ENCODE results near the gene KCNK4.
A peak's percentile ranks its signal among the peaks of the same experiment; 100 is the strongest.

KCNK4 gene

GRCh38 chr11:64248578-64248977 lies 42.5 kb upstream of the KCNK4 start:
- no peak for DNase-seq (ENCODE audit: low read depth, low spot score)
- CTCF ChIA-PET = interaction anchor here (4.1 to 10.8 kb wide), 4 partner anchors 17 to 54 kb away, joined by 20 to 224 read pairs (median 121); partner anchors contain the start of genes CATSPERZ, ESRRA and FERMT3
- no peak overlapping the region for H3K4me3 ChIP-seq (ENCODE audit: low read depth, low read length)
- TF ChIP-seq, protein P1, sequence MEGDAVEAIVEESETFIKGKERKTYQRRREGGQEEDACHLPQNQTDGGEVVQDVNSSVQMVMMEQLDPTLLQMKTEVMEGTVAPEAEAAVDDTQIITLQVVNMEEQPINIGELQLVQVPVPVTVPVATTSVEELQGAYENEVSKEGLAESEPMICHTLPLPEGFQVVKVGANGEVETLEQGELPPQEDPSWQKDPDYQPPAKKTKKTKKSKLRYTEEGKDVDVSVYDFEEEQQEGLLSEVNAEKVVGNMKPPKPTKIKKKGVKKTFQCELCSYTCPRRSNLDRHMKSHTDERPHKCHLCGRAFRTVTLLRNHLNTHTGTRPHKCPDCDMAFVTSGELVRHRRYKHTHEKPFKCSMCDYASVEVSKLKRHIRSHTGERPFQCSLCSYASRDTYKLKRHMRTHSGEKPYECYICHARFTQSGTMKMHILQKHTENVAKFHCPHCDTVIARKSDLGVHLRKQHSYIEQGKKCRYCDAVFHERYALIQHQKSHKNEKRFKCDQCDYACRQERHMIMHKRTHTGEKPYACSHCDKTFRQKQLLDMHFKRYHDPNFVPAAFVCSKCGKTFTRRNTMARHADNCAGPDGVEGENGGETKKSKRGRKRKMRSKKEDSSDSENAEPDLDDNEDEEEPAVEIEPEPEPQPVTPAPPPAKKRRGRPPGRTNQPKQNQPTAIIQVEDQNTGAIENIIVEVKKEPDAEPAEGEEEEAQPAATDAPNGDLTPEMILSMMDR (IDR thresholded peaks at IDR 0.05; ENCODE audit: insufficient read depth, low read length, missing control alignments) = no peak
- POLR2A ChIA-PET = interaction anchor here (7.1 kb wide), 1 partner anchor 21 kb away, joined by 61 read pairs; no protein-coding TSS in a partner anchor

- no peak overlapping the region for H3K4me3 ChIP-seq (ENCODE audit: low read depth, low read length)
- TF ChIP-seq, protein P1 (IDR thresholded peaks at IDR 0.05; ENCODE audit: insufficient read depth, low read length, missing control alignments) = no peak
- POLR2A ChIA-PET = interaction anchor here (0.6 to 7.1 kb wide), 2 partner anchors 17 to 21 kb away, joined by 3 to 61 read pairs; no protein-coding TSS in a partner anchor
- CTCF ChIA-PET = interaction anchor here (1.1 to 10.8 kb wide), 5 partner anchors 8 to 54 kb away, joined by 3 to 224 read pairs (median 103); partner anchors contain the start of genes CATSPERZ, ESRRA, FERMT3 and FKBP2
- no peak for DNase-seq (ENCODE audit: low read depth, low spot score)
These were observed 42.1 kb upstream of the KCNK4 start for GRCh38 chr11:64249038-64249437.

GRCh38 chr11:64249563-64250414 lies 41.3 kb upstream of the KCNK4 start:
- no peak overlapping the region for H3K4me3 ChIP-seq (ENCODE audit: low read depth, low read length)
- TF ChIP-seq, protein P1 (IDR thresholded peaks at IDR 0.05; ENCODE audit: insufficient read depth, low read length, missing control alignments) = no peak
- no peak for DNase-seq (ENCODE audit: low read depth, low spot score)
- POLR2A ChIA-PET = interaction anchor here (0.6 to 1.4 kb wide), 4 partner anchors 9 to 22 kb away, joined by 3 to 5 read pairs (median 3); partner anchors contain the start of gene FKBP2
- CTCF ChIA-PET = interaction anchor here (1.0 to 10.8 kb wide), 17 partner anchors 7 to 105 kb away, joined by 3 to 224 read pairs (median 10); partner anchors contain the start of genes CATSPERZ, ESRRA, FERMT3 and FKBP2

DNA sequence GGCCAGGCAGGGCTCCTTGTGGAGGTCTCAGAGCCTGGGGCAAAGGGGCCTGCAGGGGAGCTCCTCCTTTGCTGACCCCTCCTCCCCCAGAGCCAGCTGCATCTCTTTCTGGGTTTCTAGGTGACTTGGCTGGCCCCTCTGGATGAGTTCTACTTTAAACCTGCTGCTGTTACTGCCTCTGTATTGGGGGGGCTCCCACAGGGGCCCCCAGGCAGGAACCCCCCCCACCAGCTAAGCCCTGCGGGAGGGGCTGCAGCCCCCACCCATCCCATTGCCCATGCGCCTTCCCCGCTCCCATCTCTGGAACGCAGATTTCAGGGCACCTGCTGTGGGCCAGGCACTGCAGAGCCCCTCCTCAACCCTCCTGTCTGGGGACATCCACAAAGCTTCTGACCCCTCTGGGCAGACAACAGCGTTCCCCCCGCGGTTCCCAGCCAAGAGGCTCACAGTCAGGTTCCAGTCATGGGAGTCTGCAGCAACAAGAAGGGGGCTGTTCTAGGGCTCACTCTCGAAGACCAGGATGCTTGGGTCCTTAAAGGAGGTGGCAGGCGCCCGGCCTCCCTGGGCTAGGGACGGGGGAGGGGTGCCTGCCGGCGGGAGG lies 40.6 kb upstream of the KCNK4 start:
- ChIA-PET CTCF (interaction anchor here (0.6 to 10.8 kb wide), 26 partner anchors 7 to 108 kb away, joined by 3 to 224 read pairs (median 6); partner anchors contain the start of genes CATSPERZ, ESRRA, FERMT3 and FKBP2), POLR2A (interaction anchor here (1.0 to 1.4 kb wide), 3 partner anchors 9 to 21 kb away, joined by 3 to 5 read pairs (median 3); partner anchors contain the start of gene FKBP2)
- DNase-seq (ENCODE audit: low read depth, low spot score) = no peak
- peak overlapping the region; percentile 72 for H3K4me3 ChIP-seq (ENCODE audit: low read depth, low read length)
- TF ChIP-seq, protein P1 (IDR thresholded peaks at IDR 0.05; ENCODE audit: insufficient read depth, low read length, missing control alignments) = no peak

DNA sequence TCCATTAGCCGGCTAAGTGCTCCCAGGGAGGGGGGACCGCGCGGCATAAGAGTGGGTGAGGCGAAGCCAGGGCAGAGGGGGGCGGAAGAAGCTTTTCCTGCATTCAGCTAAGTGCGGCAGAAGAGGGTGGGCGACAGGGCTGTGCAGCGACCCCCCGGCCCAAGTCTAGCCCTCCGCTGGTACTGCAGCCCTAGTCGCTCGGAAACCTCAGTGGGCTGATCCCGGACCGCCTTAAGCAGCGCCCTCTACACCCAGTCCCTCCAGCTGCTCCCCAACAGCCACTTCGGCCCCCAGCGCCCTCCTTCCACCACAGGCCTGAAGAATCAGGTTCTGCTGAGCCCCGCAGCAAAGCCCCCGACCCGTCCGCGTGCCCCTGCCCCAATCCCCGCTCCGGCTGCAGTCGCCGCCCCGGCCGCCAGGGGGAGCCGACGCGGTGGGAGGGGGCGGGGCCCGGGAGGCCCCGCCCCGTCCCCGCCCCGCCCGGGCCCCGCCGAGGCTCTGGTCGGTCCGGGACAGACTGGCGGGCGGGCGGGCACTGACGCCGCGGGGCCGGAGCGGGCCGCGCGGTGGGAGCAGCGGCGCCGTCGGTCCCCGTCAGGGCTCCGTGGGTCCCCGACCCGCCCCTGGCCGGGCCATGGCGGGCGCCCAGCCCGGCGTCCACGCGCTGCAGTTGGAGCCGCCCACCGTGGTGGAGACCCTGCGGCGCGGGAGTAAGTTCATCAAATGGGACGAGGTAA lies 39.9 kb upstream of the KCNK4 start, which contains the start of gene PLCB3:
TSS of gene PLCB3 (plus strand) at position 515 of the 737 bp plus-strand sequence. CDS start at position 635, 120 bp downstream.
- TF ChIP-seq, protein P1 (IDR thresholded peaks at IDR 0.05; ENCODE audit: insufficient read depth, low read length, missing control alignments) = peak; percentile 68
- CTCF ChIA-PET = interaction anchor here (0.6 to 10.8 kb wide), 28 partner anchors 8 to 469 kb away, joined by 3 to 224 read pairs (median 6); partner anchors contain the start of genes CATSPERZ, ESRRA, FERMT3 and FKBP2
- no peak for DNase-seq (ENCODE audit: low read depth, low spot score)
- POLR2A ChIA-PET = interaction anchor here (1.2 to 1.9 kb wide), 5 partner anchors 13 to 65 kb away, joined by 3 to 18 read pairs (median 5); partner anchors contain the start of gene STIP1
- peak within 1 kb of the TSS; percentile 82 for H3K4me3 ChIP-seq (ENCODE audit: low read depth, low read length)
